ENCODE results near the gene LIN28A. TPM values are rescaled to one million over a fixed set of nuclear protein-coding genes. Genes with fewer than 3 reads are reported as not detected.

LIN28A gene
- total and polyA plus RNA-seq, 10 of the 15 experiments (the other 5 are each of a cell fraction or from before 2014, with no cell fraction given): 0.13 to 0.59 (median 0.30) TPM; not detected in 7

DNA sequence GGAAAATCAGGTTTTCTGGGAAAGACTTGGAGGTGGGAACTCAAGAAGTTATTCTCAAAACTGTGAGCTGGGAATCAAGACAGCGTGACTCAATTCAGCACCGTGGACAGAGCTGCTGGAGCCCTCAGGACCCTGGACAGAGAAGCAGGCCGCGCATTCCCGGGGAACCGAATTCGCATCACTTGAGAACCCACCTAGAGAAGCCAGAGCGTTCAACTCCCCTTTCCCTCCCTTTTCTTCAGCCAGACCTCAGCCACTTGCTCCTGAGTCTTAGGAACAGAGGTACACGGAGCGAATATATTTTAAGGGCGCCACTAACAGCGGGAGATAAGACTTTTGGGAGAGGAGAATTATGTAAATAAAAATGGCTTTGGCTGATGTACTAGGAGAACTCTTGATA, 2.0 kb upstream of the LIN28A start (continued):
- TF ChIP-seq WRNIP1 (IDR thresholded peaks at IDR 0.05; ENCODE audit: borderline replicate concordance, low read depth, low read length): no peak
- TF ChIP-seq SREBF1 (IDR thresholded peaks at IDR 0.05; ENCODE audit: low read length): peak; percentile 99
- TF ChIP-seq HCFC1 (IDR thresholded peaks at IDR 0.05; ENCODE audit: low read length): 0 out of 2 replicates have a peak, but pooled peaks have one; percentile 12
- no peak for TF ChIP-seq SUZ12 (IDR thresholded peaks at IDR 0.05; ENCODE audit: unreplicated experiment)
- no peak for TF ChIP-seq YBX1 (IDR thresholded peaks at IDR 0.05)
- TF ChIP-seq, protein P1, sequence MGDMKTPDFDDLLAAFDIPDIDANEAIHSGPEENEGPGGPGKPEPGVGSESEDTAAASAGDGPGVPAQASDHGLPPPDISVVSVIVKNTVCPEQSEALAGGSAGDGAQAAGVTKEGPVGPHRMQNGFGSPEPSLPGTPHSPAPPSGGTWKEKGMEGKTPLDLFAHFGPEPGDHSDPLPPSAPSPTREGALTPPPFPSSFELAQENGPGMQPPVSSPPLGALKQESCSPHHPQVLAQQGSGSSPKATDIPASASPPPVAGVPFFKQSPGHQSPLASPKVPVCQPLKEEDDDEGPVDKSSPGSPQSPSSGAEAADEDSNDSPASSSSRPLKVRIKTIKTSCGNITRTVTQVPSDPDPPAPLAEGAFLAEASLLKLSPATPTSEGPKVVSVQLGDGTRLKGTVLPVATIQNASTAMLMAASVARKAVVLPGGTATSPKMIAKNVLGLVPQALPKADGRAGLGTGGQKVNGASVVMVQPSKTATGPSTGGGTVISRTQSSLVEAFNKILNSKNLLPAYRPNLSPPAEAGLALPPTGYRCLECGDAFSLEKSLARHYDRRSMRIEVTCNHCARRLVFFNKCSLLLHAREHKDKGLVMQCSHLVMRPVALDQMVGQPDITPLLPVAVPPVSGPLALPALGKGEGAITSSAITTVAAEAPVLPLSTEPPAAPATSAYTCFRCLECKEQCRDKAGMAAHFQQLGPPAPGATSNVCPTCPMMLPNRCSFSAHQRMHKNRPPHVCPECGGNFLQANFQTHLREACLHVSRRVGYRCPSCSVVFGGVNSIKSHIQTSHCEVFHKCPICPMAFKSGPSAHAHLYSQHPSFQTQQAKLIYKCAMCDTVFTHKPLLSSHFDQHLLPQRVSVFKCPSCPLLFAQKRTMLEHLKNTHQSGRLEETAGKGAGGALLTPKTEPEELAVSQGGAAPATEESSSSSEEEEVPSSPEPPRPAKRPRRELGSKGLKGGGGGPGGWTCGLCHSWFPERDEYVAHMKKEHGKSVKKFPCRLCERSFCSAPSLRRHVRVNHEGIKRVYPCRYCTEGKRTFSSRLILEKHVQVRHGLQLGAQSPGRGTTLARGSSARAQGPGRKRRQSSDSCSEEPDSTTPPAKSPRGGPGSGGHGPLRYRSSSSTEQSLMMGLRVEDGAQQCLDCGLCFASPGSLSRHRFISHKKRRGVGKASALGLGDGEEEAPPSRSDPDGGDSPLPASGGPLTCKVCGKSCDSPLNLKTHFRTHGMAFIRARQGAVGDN (IDR thresholded peaks at IDR 0.05): no peak
- TF ChIP-seq, protein P2, sequence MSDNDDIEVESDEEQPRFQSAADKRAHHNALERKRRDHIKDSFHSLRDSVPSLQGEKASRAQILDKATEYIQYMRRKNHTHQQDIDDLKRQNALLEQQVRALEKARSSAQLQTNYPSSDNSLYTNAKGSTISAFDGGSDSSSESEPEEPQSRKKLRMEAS (IDR thresholded peaks at IDR 0.05; ENCODE audit: low read depth, low read length): peak; percentile 84; the same call in 1 of the 2 replicates
- no peak for TF ChIP-seq FOS (IDR thresholded peaks at IDR 0.05; ENCODE audit: borderline replicate concordance, extremely low read depth, insufficient read length)
- TF ChIP-seq REST (IDR thresholded peaks at IDR 0.05; ENCODE audit: low read depth, low read length): peak; percentile 100
- no peak for TF ChIP-seq EGR1 (IDR thresholded peaks at IDR 0.05; ENCODE audit: borderline replicate concordance in 1 of 2, low read depth in 2 of 2, low read length in 2 of 2)
- TF ChIP-seq CBFB (IDR thresholded peaks at IDR 0.05; ENCODE audit: low read depth): no peak
- no peak for TF ChIP-seq POLR2AphosphoS5 (IDR thresholded peaks at IDR 0.05; ENCODE audit: low read length)
- peak; percentile 89 for TF ChIP-seq NKRF (conservative IDR thresholded peaks at IDR 0.05)
- TF ChIP-seq MXI1 (IDR thresholded peaks at IDR 0.05; ENCODE audit: low read depth, low read length): peak; percentile 98
- no peak for TF ChIP-seq MEF2B (IDR thresholded peaks at IDR 0.05; ENCODE audit: partially characterized antibody, poor library complexity, severe bottlenecking)
- TF ChIP-seq HDAC2 (IDR thresholded peaks at IDR 0.05): peak; percentile 78; the same call in 1 of the 2 replicates
- no peak for TF ChIP-seq MEF2A (IDR thresholded peaks at IDR 0.05; ENCODE audit: insufficient read depth, low read depth, low read length)
- peak; percentile 98 for TF ChIP-seq SIN3A (IDR thresholded peaks at IDR 0.05; ENCODE audit: low read depth, low read length)
- TF ChIP-seq RCOR1 (conservative IDR thresholded peaks at IDR 0.05; ENCODE audit: low read depth, low read length): peak; percentile 99
